ENCODE measurements around the gene ZNF827. TPM values are rescaled to one million over a fixed set of nuclear protein-coding genes. Genes with fewer than 3 reads are reported as not detected.

ZNF827 gene
- total and polyA plus RNA-seq, 2 experiments from 2014 or later = 20.3 to 33.1 TPM

DNA sequence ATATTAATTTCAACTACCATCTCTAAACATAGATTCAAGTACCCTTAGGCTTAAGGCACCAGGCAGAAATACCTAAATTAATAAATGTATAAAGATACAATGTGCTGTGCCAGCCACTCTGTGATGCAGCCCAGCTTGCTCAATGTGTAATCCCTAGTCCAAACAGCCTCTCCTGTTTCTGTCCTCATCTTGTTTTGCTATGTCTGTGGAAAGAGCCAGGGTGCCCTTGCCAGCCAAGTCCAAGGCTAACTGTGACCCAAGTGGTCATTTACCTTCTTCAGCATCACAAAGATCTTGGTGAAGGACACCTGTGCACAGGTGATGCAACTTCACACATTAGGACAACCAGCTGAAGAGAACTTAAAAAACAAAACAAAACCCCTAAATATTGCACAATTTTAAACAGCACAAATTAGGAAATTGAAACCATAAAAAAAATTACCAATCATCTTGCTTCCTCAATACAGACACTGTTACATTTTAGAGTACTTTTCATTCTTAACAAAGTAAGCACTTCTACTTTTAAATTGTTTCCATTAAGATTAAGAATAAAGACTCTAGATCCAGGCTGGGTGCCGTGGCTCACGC lies 169.1 kb downstream of the ZNF827 start (continued):
- TF ChIP-seq, protein P1, sequence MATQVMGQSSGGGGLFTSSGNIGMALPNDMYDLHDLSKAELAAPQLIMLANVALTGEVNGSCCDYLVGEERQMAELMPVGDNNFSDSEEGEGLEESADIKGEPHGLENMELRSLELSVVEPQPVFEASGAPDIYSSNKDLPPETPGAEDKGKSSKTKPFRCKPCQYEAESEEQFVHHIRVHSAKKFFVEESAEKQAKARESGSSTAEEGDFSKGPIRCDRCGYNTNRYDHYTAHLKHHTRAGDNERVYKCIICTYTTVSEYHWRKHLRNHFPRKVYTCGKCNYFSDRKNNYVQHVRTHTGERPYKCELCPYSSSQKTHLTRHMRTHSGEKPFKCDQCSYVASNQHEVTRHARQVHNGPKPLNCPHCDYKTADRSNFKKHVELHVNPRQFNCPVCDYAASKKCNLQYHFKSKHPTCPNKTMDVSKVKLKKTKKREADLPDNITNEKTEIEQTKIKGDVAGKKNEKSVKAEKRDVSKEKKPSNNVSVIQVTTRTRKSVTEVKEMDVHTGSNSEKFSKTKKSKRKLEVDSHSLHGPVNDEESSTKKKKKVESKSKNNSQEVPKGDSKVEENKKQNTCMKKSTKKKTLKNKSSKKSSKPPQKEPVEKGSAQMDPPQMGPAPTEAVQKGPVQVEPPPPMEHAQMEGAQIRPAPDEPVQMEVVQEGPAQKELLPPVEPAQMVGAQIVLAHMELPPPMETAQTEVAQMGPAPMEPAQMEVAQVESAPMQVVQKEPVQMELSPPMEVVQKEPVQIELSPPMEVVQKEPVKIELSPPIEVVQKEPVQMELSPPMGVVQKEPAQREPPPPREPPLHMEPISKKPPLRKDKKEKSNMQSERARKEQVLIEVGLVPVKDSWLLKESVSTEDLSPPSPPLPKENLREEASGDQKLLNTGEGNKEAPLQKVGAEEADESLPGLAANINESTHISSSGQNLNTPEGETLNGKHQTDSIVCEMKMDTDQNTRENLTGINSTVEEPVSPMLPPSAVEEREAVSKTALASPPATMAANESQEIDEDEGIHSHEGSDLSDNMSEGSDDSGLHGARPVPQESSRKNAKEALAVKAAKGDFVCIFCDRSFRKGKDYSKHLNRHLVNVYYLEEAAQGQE (IDR thresholded peaks at IDR 0.05; ENCODE audit: unreplicated experiment) = no peak
- TF ChIP-seq EZH2 (IDR thresholded peaks at IDR 0.05; ENCODE audit: low read depth, unreplicated experiment) = no peak
- TF ChIP-seq JUNB (IDR thresholded peaks at IDR 0.05; ENCODE audit: unreplicated experiment) = no peak
- no peak for TF ChIP-seq STAT1 (IDR thresholded peaks at IDR 0.05; ENCODE audit: unreplicated experiment)

DNA sequence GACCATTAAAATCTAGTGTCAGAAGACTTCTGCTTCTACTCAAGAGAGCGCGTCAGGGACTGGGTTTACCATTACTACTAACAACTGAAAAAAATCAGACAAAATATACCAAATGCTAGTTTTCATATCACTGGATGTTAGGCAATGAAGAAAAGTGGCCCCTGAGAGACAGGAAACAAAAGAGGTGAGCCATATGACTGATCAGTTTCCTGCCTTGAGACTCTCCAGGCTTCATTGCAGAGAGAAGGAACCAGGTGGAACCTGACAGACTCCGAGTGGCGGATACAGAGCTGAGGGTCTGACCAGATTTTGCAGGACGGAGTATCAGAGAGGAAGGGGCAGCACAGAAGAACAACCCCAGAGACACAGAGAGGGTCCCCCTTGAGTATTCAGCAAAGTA lies 172.3 kb downstream of the ZNF827 start:
- Histone ChIP-seq H2AFZ (no peak overlapping the region), H3K4me3 (no peak overlapping the region), H3F3A (replicated peaks; ENCODE audit: low read depth) (no peaks in the 10 kb centered on the region), H3K9me2 (ENCODE audit: insufficient read depth) (no peaks in the 10 kb centered on the region), H3K79me2 (replicated peaks; ENCODE audit: insufficient read depth) (no peaks in the 10 kb centered on the region), H3K27me3 (ENCODE audit: insufficient read depth) (no peaks in the 10 kb centered on the region), H3K27ac (ENCODE audit: low read depth) (peak overlapping the region; percentile 47; the same call in 1 of the 2 replicates), H4K20me1 (replicated peaks; ENCODE audit: insufficient read depth) (no peaks in the 10 kb centered on the region), H3K4me1 (ENCODE audit: insufficient read depth) (no peaks in the 10 kb centered on the region), H3K36me3 (ENCODE audit: insufficient read depth) (peaks cover 38% of the 10 kb centered on the region), H3K4me2 (no peak overlapping the region)
- DNase-seq (ENCODE audit: low spot score) (no peak), ATAC-seq (no peak)
- Mint-ChIP-seq H3K27ac (peak overlapping the region; percentile 51), H3K9me3 (no peaks in the 10 kb centered on the region), H3K36me3 (ENCODE audit: low read depth) (peaks cover 59% of the 10 kb centered on the region), H3K27me3 (ENCODE audit: insufficient read depth, low read depth, poor library complexity) (peaks cover 1% of the 10 kb centered on the region), H3K4me1 (peaks cover 6% of the 10 kb centered on the region), H3K4me3 (no peak overlapping the region)
- TF ChIP-seq, protein P2, sequence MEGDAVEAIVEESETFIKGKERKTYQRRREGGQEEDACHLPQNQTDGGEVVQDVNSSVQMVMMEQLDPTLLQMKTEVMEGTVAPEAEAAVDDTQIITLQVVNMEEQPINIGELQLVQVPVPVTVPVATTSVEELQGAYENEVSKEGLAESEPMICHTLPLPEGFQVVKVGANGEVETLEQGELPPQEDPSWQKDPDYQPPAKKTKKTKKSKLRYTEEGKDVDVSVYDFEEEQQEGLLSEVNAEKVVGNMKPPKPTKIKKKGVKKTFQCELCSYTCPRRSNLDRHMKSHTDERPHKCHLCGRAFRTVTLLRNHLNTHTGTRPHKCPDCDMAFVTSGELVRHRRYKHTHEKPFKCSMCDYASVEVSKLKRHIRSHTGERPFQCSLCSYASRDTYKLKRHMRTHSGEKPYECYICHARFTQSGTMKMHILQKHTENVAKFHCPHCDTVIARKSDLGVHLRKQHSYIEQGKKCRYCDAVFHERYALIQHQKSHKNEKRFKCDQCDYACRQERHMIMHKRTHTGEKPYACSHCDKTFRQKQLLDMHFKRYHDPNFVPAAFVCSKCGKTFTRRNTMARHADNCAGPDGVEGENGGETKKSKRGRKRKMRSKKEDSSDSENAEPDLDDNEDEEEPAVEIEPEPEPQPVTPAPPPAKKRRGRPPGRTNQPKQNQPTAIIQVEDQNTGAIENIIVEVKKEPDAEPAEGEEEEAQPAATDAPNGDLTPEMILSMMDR (conservative IDR thresholded peaks at IDR 0.05; ENCODE audit: low read depth in 2 of 2) = no peak
- TF ChIP-seq POLR2AphosphoS5 (IDR thresholded peaks at IDR 0.05; ENCODE audit: low read depth) (no peak), STAT1 (IDR thresholded peaks at IDR 0.05; ENCODE audit: unreplicated experiment) (no peak), EZH2phosphoT487 (IDR thresholded peaks at IDR 0.05; ENCODE audit: unreplicated experiment) (no peak), NANOG (IDR thresholded peaks at IDR 0.05; ENCODE audit: borderline replicate concordance) (no peak), CREB1 (CRISPR knock-in tag; IDR thresholded peaks at IDR 0.05; ENCODE audit: low read depth) (no peak), ZNF114 (CRISPR knock-in tag; IDR thresholded peaks at IDR 0.05) (no peak), EZH2 (IDR thresholded peaks at IDR 0.05; ENCODE audit: low read depth, unreplicated experiment) (no peak), ZNF331 (CRISPR knock-in tag; IDR thresholded peaks at IDR 0.05; ENCODE audit: low read depth) (no peak)
- TF ChIP-seq, protein P3, sequence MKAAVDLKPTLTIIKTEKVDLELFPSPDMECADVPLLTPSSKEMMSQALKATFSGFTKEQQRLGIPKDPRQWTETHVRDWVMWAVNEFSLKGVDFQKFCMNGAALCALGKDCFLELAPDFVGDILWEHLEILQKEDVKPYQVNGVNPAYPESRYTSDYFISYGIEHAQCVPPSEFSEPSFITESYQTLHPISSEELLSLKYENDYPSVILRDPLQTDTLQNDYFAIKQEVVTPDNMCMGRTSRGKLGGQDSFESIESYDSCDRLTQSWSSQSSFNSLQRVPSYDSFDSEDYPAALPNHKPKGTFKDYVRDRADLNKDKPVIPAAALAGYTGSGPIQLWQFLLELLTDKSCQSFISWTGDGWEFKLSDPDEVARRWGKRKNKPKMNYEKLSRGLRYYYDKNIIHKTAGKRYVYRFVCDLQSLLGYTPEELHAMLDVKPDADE (IDR thresholded peaks at IDR 0.05) = no peak
- TF ChIP-seq, protein P1 (IDR thresholded peaks at IDR 0.05; ENCODE audit: unreplicated experiment) = no peak

Measured in GM23338 (cell line).